B cell (primary cell): Measurements from ENCODE around the gene NFILZ. TPM values are rescaled to one million over a fixed set of nuclear protein-coding genes. Genes with fewer than 3 reads are reported as not detected.

Source experiments
- ATAC-seq: fragments of 200-7000 bp; cut with Tn5 transposase; one replicate; pipeline ENCODE4 v1.10.0; 2021; ENCODE audit warnings: low read depth, mild to moderate bottlenecking, moderate number of reproducible peaks, moderate library complexity
- CTCF ChIA-PET: fragments of 350-600 bp; sonication (Branson Sonifier 250); formaldehyde crosslinking; loops from one replicate; lab custom pipeline; 2021; ENCODE audit warnings: antibody characterized with exemption, inconsistent platforms; lab: Charles Lee
- POLR2A ChIA-PET: fragments of 350-600 bp; sonication (Branson Sonifier 250); formaldehyde crosslinking; loops from one replicate; lab custom pipeline; 2021; ENCODE audit warnings: antibody characterized with exemption; lab: Charles Lee
- DNase-seq: peaks from one replicate; pipeline ENCODE4 v3.0.0; 2013
- H2AFZ ChIP-seq: 2 replicates; pipeline ENCODE4 v1.6.1; 2012; ENCODE audit warnings: mild to moderate bottlenecking, low read depth, low read length; ENCODE audit not compliant: insufficient read depth, poor library complexity, severe bottlenecking
- H3K27ac ChIP-seq, 2 donors: 1 replicate in 1 of 2; 2 replicates in 1 of 2; pipeline ENCODE4 v1.5.1; 2012 to 2013; ENCODE audit warnings: low read length in 2 of 2, mild to moderate bottlenecking in 2 of 2, moderate library complexity in 1 of 2
- H3K27me3 ChIP-seq, 4 experiments: fragments of 200-600 bp in 1 of 4; sonication (generic) in 1 of 4; replicated peaks in 1 of 4; 1 replicate in 2 of 4; 2 replicates in 2 of 4; pipeline versions ENCODE4 v1.6.1 to v1.7.0; 2013 to 2016; ENCODE audit warnings: low read length in 3 of 4, mild to moderate bottlenecking in 2 of 4, mixed read lengths in 1 of 4, moderate library complexity in 1 of 4; ENCODE audit not compliant: insufficient read depth in 4 of 4, control insufficient read depth in 3 of 4; ENCODE audit errors: control extremely low read depth in 1 of 4
- H3K36me3 ChIP-seq, 2 experiments: replicated peaks in 1 of 2; 1 replicate in 1 of 2; 2 replicates in 1 of 2; pipeline versions ENCODE4 v1.6.1 to v1.7.1; 2013; ENCODE audit warnings: low read length in 1 of 2; ENCODE audit not compliant: insufficient read depth in 2 of 2, control insufficient read depth in 1 of 2; ENCODE audit errors: control extremely low read depth in 1 of 2, extremely low read depth in 1 of 2
- H3K4me1 ChIP-seq, 2 donors: fragments of 200-600 bp in 1 of 2; sonication (generic) in 1 of 2; 1 replicate in 1 of 2; 2 replicates in 1 of 2; pipeline versions ENCODE4 v1.5.1 to v1.6.1; 2013 to 2017; ENCODE audit warnings: low read length in 2 of 2; ENCODE audit not compliant: control insufficient read depth in 2 of 2, insufficient read depth in 2 of 2
- H3K4me2 ChIP-seq: replicated peaks from 2 replicates; pipeline ENCODE3; 2012; ENCODE audit warnings: mild to moderate bottlenecking, low read depth, low read length; ENCODE audit not compliant: poor library complexity, severe bottlenecking
- H3K4me3 ChIP-seq, 5 experiments: fragments of 200-600 bp in 1 of 5; sonication (generic) in 1 of 5; 1 replicate in 3 of 5; 2 replicates in 2 of 5; pipeline versions ENCODE4 v1.5.1 to v1.7.0; 2011 to 2016; ENCODE audit warnings: low read length in 4 of 5, mild to moderate bottlenecking in 4 of 5, low read depth in 2 of 5, control low read depth in 1 of 5, moderate library complexity in 1 of 5; ENCODE audit not compliant: insufficient read depth in 1 of 5; ENCODE audit errors: control extremely low read depth in 1 of 5, extremely low read depth in 1 of 5
- H3K79me2 ChIP-seq: fragments of 200-600 bp; sonication (generic); one replicate; pipeline ENCODE4 v1.6.0; 2016; ENCODE audit warnings: low read length; ENCODE audit not compliant: control insufficient read depth, insufficient read depth
- H3K9ac ChIP-seq: fragments of 200-600 bp; sonication (generic); 2 replicates; pipeline ENCODE4 v1.6.1; 2017; ENCODE audit warnings: mild to moderate bottlenecking, low read length, moderate library complexity
- H3K9me3 ChIP-seq, 3 donors: one replicate each; pipeline versions ENCODE4 v1.6.1 to v1.7.1; 2013; ENCODE audit warnings: low read length in 2 of 3; ENCODE audit not compliant: control insufficient read depth in 2 of 3, insufficient read depth in 1 of 3; ENCODE audit errors: control extremely low read depth in 1 of 3
- H4K20me1 ChIP-seq: 2 replicates; pipeline ENCODE4 v1.6.0; 2012; ENCODE audit warnings: mild to moderate bottlenecking, low read length; ENCODE audit not compliant: insufficient read depth, control insufficient read depth, poor library complexity, severe bottlenecking
- H3K27ac Mint-ChIP-seq: one replicate; pipeline ENCODE4 v1.8.0; 2021; ENCODE audit warnings: mixed read lengths
- H3K27me3 Mint-ChIP-seq: one replicate; pipeline ENCODE4 v1.8.0; 2021; ENCODE audit warnings: mixed read lengths
- H3K4me1 Mint-ChIP-seq: one replicate; pipeline ENCODE4 v1.8.0; 2021; ENCODE audit warnings: mixed read lengths
- H3K4me3 Mint-ChIP-seq: one replicate; pipeline ENCODE4 v1.8.0; 2021; ENCODE audit warnings: mixed read lengths
- H3K9me3 Mint-ChIP-seq: one replicate; pipeline ENCODE4 v1.8.0; 2022; ENCODE audit warnings: mixed read lengths; ENCODE audit not compliant: insufficient read depth
- EZH2 ChIP-seq: IDR thresholded peaks from 2 replicates; pipeline ENCODE4 v1.6.1; 2012; ENCODE audit warnings: borderline replicate concordance, low read depth, mild to moderate bottlenecking, moderate library complexity, low read length; ENCODE audit not compliant: insufficient read depth, poor library complexity, severe bottlenecking
- WGBS: methylation state at CpG from one replicate; pipeline ENCODE4 v1.1.5; 2013; ENCODE audit warnings: missing lambda C conversion rate; ENCODE audit not compliant: insufficient coverage; 5-methylcytosine and 5-hydroxymethylcytosine counted together
- intact Hi-C: fragments of 100-400 bp; cut with micrococcal nuclease; formaldehyde crosslinking; loops from one replicate; pipeline ENCODE4 v1.10.0; 2022
- polyA plus RNA-seq: library from polyadenylated mRNA; depleted of rRNA; stranded (reverse); fragments of >200 nt; gene quantifications from 2 replicates; pipeline ENCODE4 v1.2.3, GENCODE V29; 2012
- total RNA-seq, 2 donors: library from RNA; stranded (reverse); fragments of 120-200 nt in 1 of 2; gene quantifications; 1 replicate in 1 of 2; 2 replicates in 1 of 2; pipeline versions ENCODE4 v1.2.3 to v1.2.4, GENCODE V29; 2013 to 2022
- TF ChIP-seq, protein P1 (sequence below): fragments of 200-600 bp; IDR thresholded peaks from one replicate; pipeline ENCODE4 v1.8.0; 2022; ENCODE audit warnings: antibody characterized with exemption, mild to moderate bottlenecking

NFILZ gene
- total and polyA plus RNA-seq, 2 donors (not counting 1 experiment from before 2014, with no cell fraction given) = not detected

DNA sequence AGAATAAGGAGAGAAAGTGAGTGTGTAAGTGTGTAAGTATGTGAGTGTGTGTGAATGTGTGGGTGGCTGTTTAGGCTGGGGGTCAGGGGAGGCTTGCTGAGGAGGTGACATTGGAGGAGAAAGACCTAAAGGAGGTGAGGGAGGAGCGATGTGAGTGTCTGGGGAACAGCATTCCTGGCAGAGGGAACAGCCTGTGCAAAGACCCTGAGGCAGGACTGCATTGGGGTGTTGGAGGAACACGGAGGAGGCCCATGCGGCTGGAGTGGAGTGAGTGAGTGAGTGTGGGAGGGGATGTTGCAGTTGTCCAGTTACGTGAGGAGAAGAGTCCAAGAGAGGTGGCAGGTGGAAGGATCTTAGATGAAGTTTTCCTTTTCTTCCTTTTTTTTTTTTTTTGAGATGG, 31.8 kb downstream of the NFILZ start:
- H3K4me3 Mint-ChIP-seq = no peak overlapping the region
- ATAC-seq = no peak
- H3K36me3 ChIP-seq = no peaks in the 10 kb centered on the region

DNA sequence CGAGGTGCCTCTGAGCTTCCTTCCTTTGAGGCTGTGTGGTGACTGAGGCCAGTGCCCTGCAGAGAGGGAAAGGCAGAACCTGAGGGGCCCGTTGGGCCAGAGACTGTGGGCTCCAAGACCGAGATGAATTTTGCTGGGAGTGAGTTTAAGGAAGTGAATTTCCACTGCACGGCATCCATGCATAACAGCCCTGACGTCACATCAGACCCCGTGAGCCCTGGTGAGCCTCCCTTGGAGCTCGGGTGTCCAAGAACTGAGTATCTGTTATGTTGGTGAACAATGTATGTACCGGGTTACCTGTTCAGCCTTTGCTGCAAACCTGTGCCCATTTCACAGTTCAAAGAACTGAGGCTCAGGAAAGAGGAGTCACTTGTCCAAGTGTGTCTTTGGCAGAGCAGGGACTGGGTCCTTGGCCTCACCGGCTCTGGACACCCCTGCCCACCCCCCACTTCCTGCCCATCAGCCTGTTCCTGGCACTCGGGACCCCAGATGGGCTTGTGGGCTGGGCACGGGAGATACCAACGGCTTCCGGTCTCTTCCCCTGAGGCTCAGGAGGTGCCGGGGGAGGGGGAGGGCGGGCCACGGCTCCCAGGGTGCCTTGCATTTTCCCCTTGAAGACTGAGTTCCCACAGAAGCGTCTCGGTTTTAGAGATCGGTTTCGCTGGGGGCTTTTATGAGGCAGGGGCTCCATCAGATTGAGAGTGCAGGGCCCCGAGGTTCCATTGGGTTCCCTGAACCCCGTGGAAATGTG, 33.7 kb downstream of the NFILZ start:
- Histone ChIP-seq H3K79me2 (no peaks in the 10 kb centered on the region), H3K9ac (peak overlapping the region; percentile 49), H3K36me3 (no peaks in the 10 kb centered on the region), H4K20me1 (no peaks in the 10 kb centered on the region), H3K4me2 (peak overlapping the region; percentile 82), H3K4me3 (peak overlapping the region in 3 of 5 experiments; percentile 31 to 56 (median 36)), H3K4me1 (peaks cover 15 to 16% of the 10 kb centered on the region in 2 donors), H3K9me3 (peaks cover 0 to 5% (median 0%) of the 10 kb centered on the region in 3 donors), H3K27ac (peak overlapping the region in 1 of 2 donors; percentile 60), H2AFZ (peak overlapping the region; percentile 75), H3K27me3 (no peaks in the 10 kb centered on the region)
- ATAC-seq (peak; percentile 56), DNase-seq (peak; percentile 74)
- Mint-ChIP-seq H3K9me3 (peaks cover 3% of the 10 kb centered on the region), H3K4me1 (peaks cover 18% of the 10 kb centered on the region), H3K4me3 (peak overlapping the region; percentile 68), H3K27ac (peak overlapping the region; percentile 63), H3K27me3 (peaks cover 3% of the 10 kb centered on the region)
- no peak for TF ChIP-seq EZH2
- TF ChIP-seq, protein P1, sequence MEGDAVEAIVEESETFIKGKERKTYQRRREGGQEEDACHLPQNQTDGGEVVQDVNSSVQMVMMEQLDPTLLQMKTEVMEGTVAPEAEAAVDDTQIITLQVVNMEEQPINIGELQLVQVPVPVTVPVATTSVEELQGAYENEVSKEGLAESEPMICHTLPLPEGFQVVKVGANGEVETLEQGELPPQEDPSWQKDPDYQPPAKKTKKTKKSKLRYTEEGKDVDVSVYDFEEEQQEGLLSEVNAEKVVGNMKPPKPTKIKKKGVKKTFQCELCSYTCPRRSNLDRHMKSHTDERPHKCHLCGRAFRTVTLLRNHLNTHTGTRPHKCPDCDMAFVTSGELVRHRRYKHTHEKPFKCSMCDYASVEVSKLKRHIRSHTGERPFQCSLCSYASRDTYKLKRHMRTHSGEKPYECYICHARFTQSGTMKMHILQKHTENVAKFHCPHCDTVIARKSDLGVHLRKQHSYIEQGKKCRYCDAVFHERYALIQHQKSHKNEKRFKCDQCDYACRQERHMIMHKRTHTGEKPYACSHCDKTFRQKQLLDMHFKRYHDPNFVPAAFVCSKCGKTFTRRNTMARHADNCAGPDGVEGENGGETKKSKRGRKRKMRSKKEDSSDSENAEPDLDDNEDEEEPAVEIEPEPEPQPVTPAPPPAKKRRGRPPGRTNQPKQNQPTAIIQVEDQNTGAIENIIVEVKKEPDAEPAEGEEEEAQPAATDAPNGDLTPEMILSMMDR = no peak
- ChIA-PET CTCF (interaction anchor here (1.3 kb wide), 1 partner anchor 10 kb away, joined by 4 read pairs; no protein-coding TSS in a partner anchor), POLR2A (no interaction called here)
- 14% methylated on average over 18 of the region's 22 CpGs for WGBS
- intact Hi-C loops = no loop called here

More for the DNA sequence above, 31.8 kb downstream of the NFILZ start:
- Histone ChIP-seq H4K20me1 (no peaks in the 10 kb centered on the region), H3K4me1 (peaks cover 15 to 16% of the 10 kb centered on the region in 2 donors), H3K27me3 (no peaks in the 10 kb centered on the region), H3K9me3 (peaks cover 0 to 11% (median 0%) of the 10 kb centered on the region in 3 donors), H3K9ac (no peak overlapping the region), H2AFZ (no peak overlapping the region), H3K4me3 (no peak overlapping the region), H3K4me2 (no peak overlapping the region), H3K79me2 (no peaks in the 10 kb centered on the region), H3K27ac (no peak overlapping the region)
- ChIA-PET CTCF (no interaction called here), POLR2A (interaction anchor here (0.7 kb wide), 1 partner anchor 1273 kb away, joined by 8 read pairs; no protein-coding TSS in a partner anchor)
- peaks cover 18% of the 10 kb centered on the region for H3K4me1 Mint-ChIP-seq
- H3K27me3 Mint-ChIP-seq = no peaks in the 10 kb centered on the region
- DNase-seq = no peak
- TF ChIP-seq, protein P1 = no peak
- no peak for TF ChIP-seq EZH2
- H3K9me3 Mint-ChIP-seq = no peaks in the 10 kb centered on the region
- intact Hi-C loops = no loop called here
- 100% methylated on average over 3 of the region's 4 CpGs for WGBS
- peak overlapping the region; percentile 32 for H3K27ac Mint-ChIP-seq
